Keratinocyte (primary cell): Measurements from ENCODE around the gene RFC3. TPM values are rescaled to one million over a fixed set of nuclear protein-coding genes. Genes with fewer than 3 reads are reported as not detected.
A peak's percentile ranks its signal among the peaks of the same experiment; 100 is the strongest.

Experiments used
- DNase-seq: peaks from one replicate; pipeline ENCODE4 v3.0.0-alpha.2; 2011; ENCODE audit warnings: low read depth, missing footprints, low spot score
- FAIRE-seq: peaks from 2 replicates; lab custom pipeline; 2011; peaks lifted over from hg19 to GRCh38; lab: Jason Lieb, UNC
- H2AFZ ChIP-seq: 2 replicates; pipeline ENCODE4 v1.6.0; 2012; ENCODE audit warnings: low read length, control low read depth, inconsistent platforms; ENCODE audit not compliant: control insufficient read depth
- H3K27ac ChIP-seq: 2 replicates; pipeline ENCODE4 v1.5.1; 2011; ENCODE audit warnings: low read length; ENCODE audit not compliant: control insufficient read depth, insufficient read depth
- H3K27me3 ChIP-seq: 3 replicates; pipeline ENCODE4 v1.6.0; 2011; ENCODE audit warnings: low read length; ENCODE audit not compliant: control insufficient read depth, insufficient read depth; ENCODE audit errors: extremely low read depth
- H3K36me3 ChIP-seq, 2 experiments: 2 replicates in 1 of 2; 3 replicates in 1 of 2; pipeline ENCODE4 v1.5.1; 2011; ENCODE audit warnings: low read length in 2 of 2, mild to moderate bottlenecking in 1 of 2; ENCODE audit not compliant: control insufficient read depth in 2 of 2, insufficient read depth in 2 of 2; ENCODE audit errors: extremely low read depth in 1 of 2
- H3K4me1 ChIP-seq: 3 replicates; pipeline ENCODE4 v1.5.1; 2011; ENCODE audit warnings: low read length; ENCODE audit not compliant: control insufficient read depth, insufficient read depth; ENCODE audit errors: extremely low read depth
- H3K4me2 ChIP-seq: 3 replicates; pipeline ENCODE4 v1.6.0; 2011; ENCODE audit warnings: low read depth, low read length; ENCODE audit not compliant: control insufficient read depth, insufficient read depth; ENCODE audit errors: extremely low read depth
- H3K4me3 ChIP-seq, 3 experiments: fragments of 200-600 bp in 1 of 3; sonication (generic) in 1 of 3; 2 replicates in 2 of 3; 3 replicates in 1 of 3; pipeline ENCODE4 v1.5.1; 2011 to 2016; ENCODE audit warnings: low read length in 3 of 3, mild to moderate bottlenecking in 3 of 3, control low read depth in 2 of 3, inconsistent platforms in 1 of 3, low read depth in 1 of 3, mixed read lengths in 1 of 3, mixed run types in 1 of 3, moderate library complexity in 1 of 3; ENCODE audit not compliant: control insufficient read depth in 2 of 3, insufficient read depth in 2 of 3; ENCODE audit errors: extremely low read depth in 1 of 3
- H3K79me2 ChIP-seq: 2 replicates; pipeline ENCODE4 v1.6.0; 2012; ENCODE audit warnings: low read length; ENCODE audit not compliant: control insufficient read depth, insufficient read depth
- H3K9ac ChIP-seq: 3 replicates; pipeline ENCODE4 v1.6.0; 2011; ENCODE audit warnings: low read length; ENCODE audit not compliant: control insufficient read depth, insufficient read depth; ENCODE audit errors: extremely low read depth
- H3K9me1 ChIP-seq: 3 replicates; pipeline ENCODE4 v1.6.0; 2011; ENCODE audit warnings: low read length; ENCODE audit not compliant: control insufficient read depth, insufficient read depth; ENCODE audit errors: extremely low read depth
- H3K9me3 ChIP-seq: 2 replicates; pipeline ENCODE4 v1.5.1; 2012; ENCODE audit warnings: low read depth, low read length; ENCODE audit not compliant: control insufficient read depth
- H4K20me1 ChIP-seq: 3 replicates; pipeline ENCODE4 v1.6.0; 2011; ENCODE audit warnings: low read length; ENCODE audit not compliant: control insufficient read depth, insufficient read depth; ENCODE audit errors: extremely low read depth
- CTCF ChIP-seq, 3 experiments: IDR thresholded peaks in 1 of 3; conservative IDR thresholded peaks in 1 of 3; optimal IDR thresholded peaks in 1 of 3; 2 replicates in 2 of 3; 3 replicates in 1 of 3; pipeline versions ENCODE3 to v1.5.1; 2011; ENCODE audit warnings: low read length in 3 of 3, mild to moderate bottlenecking in 3 of 3, moderate library complexity in 2 of 3, control low read depth in 1 of 3, inconsistent platforms in 1 of 3; ENCODE audit not compliant: insufficient read depth in 2 of 3; ENCODE audit errors: extremely low read depth in 1 of 3
- EZH2 ChIP-seq: IDR thresholded peaks from one replicate; pipeline ENCODE4 v1.6.1; 2012; ENCODE audit warnings: inconsistent platforms, mild to moderate bottlenecking, low read length, moderate library complexity
- dilution Hi-C: fragments of 300-500 bp; cut with MboI; formaldehyde crosslinking; loops from one replicate; pipeline ENCODE4 v1.7.0; 2020; ENCODE audit warnings: low sequenced_read_pairs; ENCODE audit not compliant: extremely low pct_ligation_motif_present
- polyA plus RNA-seq, 5 experiments: library from polyadenylated mRNA; depleted of rRNA in 3 of 5; stranded (reverse) in 3 of 5; stranded (forward) in 1 of 5; unstranded in 1 of 5; fragments of >200 nt; gene quantifications; 1 replicate in 1 of 5; 2 replicates in 3 of 5; 3 replicates in 1 of 5; pipeline versions ENCODE4 v1.2.1 to v1.2.3, GENCODE V29; 2011 to 2012; ENCODE audit warnings: missing spikeins in 2 of 5, low read depth in 1 of 5, low replicate concordance in 1 of 5

The RFC3 gene
- polyA plus RNA-seq, 1 donor (not counting 4 experiments of a cell fraction or from before 2014, with no cell fraction given): 20.8 TPM

GRCh38 chr13:33860526-33860925 is 42.6 kb downstream of the RFC3 start:
- H3K27ac ChIP-seq: peak overlapping the region; percentile 86

GRCh38 chr13:33862016-33862415 is 44.1 kb downstream of the RFC3 start:
- no peaks in the 10 kb centered on the region for H3K79me2 ChIP-seq
- no peak for TF ChIP-seq EZH2
- TF ChIP-seq CTCF (optimal IDR thresholded peaks at IDR 0.05 in 1 of 3, IDR thresholded peaks at IDR 0.05 in 1 of 3, conservative IDR thresholded peaks at IDR 0.05 in 1 of 3; ENCODE audit: extremely low read depth in 1 of 3, insufficient read depth in 2 of 3, low read length in 3 of 3): no peak
- H3K4me1 ChIP-seq: peaks cover 13% of the 10 kb centered on the region
- H3K4me2 ChIP-seq: no peak overlapping the region
- DNase-seq (no peak), FAIRE-seq (no peak)
- no peak overlapping the region for H2AFZ ChIP-seq
- H3K9ac ChIP-seq: no peak overlapping the region
- no peaks in the 10 kb centered on the region for H3K9me3 ChIP-seq
- dilution Hi-C loops: no loop called here
- H4K20me1 ChIP-seq: no peaks in the 10 kb centered on the region
- H3K27me3 ChIP-seq: no peaks in the 10 kb centered on the region
- no peaks in the 10 kb centered on the region for H3K36me3 ChIP-seq
- H3K27ac ChIP-seq: no peak overlapping the region
- H3K4me3 ChIP-seq: no peak overlapping the region
- no peaks in the 10 kb centered on the region for H3K9me1 ChIP-seq

More at GRCh38 chr13:33860526-33860925, 42.6 kb downstream of the RFC3 start:
- H3K9ac ChIP-seq: no peak overlapping the region
- no peaks in the 10 kb centered on the region for H3K9me3 ChIP-seq
- no peak overlapping the region for H2AFZ ChIP-seq
- H3K9me1 ChIP-seq: no peaks in the 10 kb centered on the region
- DNase-seq (no peak), FAIRE-seq (no peak)
- TF ChIP-seq EZH2 (no peak), CTCF (optimal IDR thresholded peaks at IDR 0.05 in 1 of 3, IDR thresholded peaks at IDR 0.05 in 1 of 3, conservative IDR thresholded peaks at IDR 0.05 in 1 of 3; ENCODE audit: extremely low read depth in 1 of 3, insufficient read depth in 2 of 3, low read length in 3 of 3) (no peak)
- H3K4me1 ChIP-seq: peaks cover 13% of the 10 kb centered on the region
- H3K36me3 ChIP-seq: no peaks in the 10 kb centered on the region
- H3K27me3 ChIP-seq: no peaks in the 10 kb centered on the region
- no peak overlapping the region for H3K4me2 ChIP-seq
- H3K4me3 ChIP-seq: no peak overlapping the region
- no peaks in the 10 kb centered on the region for H3K79me2 ChIP-seq
- H4K20me1 ChIP-seq: no peaks in the 10 kb centered on the region
- dilution Hi-C loops: no loop called here
